ENCODE measurements around the gene ADGRA3.

GRCh38 chr4:22551550-22551949, 35.7 kb upstream of the ADGRA3 start:
- TF ChIP-seq, protein P1, sequence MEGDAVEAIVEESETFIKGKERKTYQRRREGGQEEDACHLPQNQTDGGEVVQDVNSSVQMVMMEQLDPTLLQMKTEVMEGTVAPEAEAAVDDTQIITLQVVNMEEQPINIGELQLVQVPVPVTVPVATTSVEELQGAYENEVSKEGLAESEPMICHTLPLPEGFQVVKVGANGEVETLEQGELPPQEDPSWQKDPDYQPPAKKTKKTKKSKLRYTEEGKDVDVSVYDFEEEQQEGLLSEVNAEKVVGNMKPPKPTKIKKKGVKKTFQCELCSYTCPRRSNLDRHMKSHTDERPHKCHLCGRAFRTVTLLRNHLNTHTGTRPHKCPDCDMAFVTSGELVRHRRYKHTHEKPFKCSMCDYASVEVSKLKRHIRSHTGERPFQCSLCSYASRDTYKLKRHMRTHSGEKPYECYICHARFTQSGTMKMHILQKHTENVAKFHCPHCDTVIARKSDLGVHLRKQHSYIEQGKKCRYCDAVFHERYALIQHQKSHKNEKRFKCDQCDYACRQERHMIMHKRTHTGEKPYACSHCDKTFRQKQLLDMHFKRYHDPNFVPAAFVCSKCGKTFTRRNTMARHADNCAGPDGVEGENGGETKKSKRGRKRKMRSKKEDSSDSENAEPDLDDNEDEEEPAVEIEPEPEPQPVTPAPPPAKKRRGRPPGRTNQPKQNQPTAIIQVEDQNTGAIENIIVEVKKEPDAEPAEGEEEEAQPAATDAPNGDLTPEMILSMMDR (IDR thresholded peaks at IDR 0.05), result no peak
- no peak for TF ChIP-seq POLR2A (IDR thresholded peaks at IDR 0.05)
